ENCODE data around the gene CSNK1D. TPM values are rescaled to one million over a fixed set of nuclear protein-coding genes. Genes with fewer than 3 reads are reported as not detected.
A peak's percentile ranks its signal among the peaks of the same experiment; 100 is the strongest.

The CSNK1D gene
- total and polyA plus RNA-seq, 2 donors (not counting 1 experiment from before 2014, with no cell fraction given): 196 to 241 TPM

GRCh38 chr17:82321947-82322466, 48.5 kb upstream of the CSNK1D start:
- Mint-ChIP-seq H3K27ac (no peak overlapping the region), H3K4me3 (peak overlapping the region; percentile 29), H3K9me3 (ENCODE audit: insufficient read depth) (no peaks in the 10 kb centered on the region), H3K27me3 (no peaks in the 10 kb centered on the region), H3K4me1 (peaks cover 3% of the 10 kb centered on the region)
- Histone ChIP-seq H3K4me1 (ENCODE audit: control insufficient read depth in 2 of 2, insufficient read depth in 2 of 2, low read length in 2 of 2) (peaks cover 8 to 9% of the 10 kb centered on the region in 2 donors), H3K27ac (ENCODE audit: low read length in 2 of 2) (no peak overlapping the region), H3K36me3 (replicated peaks in 1 of 2; ENCODE audit: control extremely low read depth in 1 of 2, control insufficient read depth in 1 of 2, extremely low read depth in 1 of 2, insufficient read depth in 2 of 2, low read length in 1 of 2) (no peaks in the 10 kb centered on the region), H3K27me3 (replicated peaks in 1 of 4; ENCODE audit: control extremely low read depth in 1 of 4, control insufficient read depth in 3 of 4, insufficient read depth in 4 of 4, low read length in 3 of 4) (peaks cover 0 to 17% (median 4%) of the 10 kb centered on the region in 4 experiments), H3K9ac (ENCODE audit: low read length) (no peak overlapping the region), H2AFZ (ENCODE audit: insufficient read depth, low read depth, low read length, poor library complexity, severe bottlenecking) (no peak overlapping the region), H3K9me3 (ENCODE audit: control extremely low read depth in 1 of 3, control insufficient read depth in 2 of 3, insufficient read depth in 1 of 3, low read length in 2 of 3) (peaks cover 0 to 18% (median 0%) of the 10 kb centered on the region in 3 donors), H3K79me2 (ENCODE audit: control insufficient read depth, insufficient read depth, low read length) (no peaks in the 10 kb centered on the region), H3K4me2 (replicated peaks; ENCODE audit: low read depth, low read length, poor library complexity, severe bottlenecking) (peak overlapping the region; percentile 73), H3K4me3 (ENCODE audit: control extremely low read depth in 1 of 5, extremely low read depth in 1 of 5, insufficient read depth in 1 of 5, low read depth in 2 of 5, low read length in 4 of 5) (no peak overlapping the region), H4K20me1 (ENCODE audit: control insufficient read depth, insufficient read depth, low read length, poor library complexity, severe bottlenecking) (no peaks in the 10 kb centered on the region)
- TF ChIP-seq CTCF (IDR thresholded peaks at IDR 0.05) (no peak), EZH2 (IDR thresholded peaks at IDR 0.05; ENCODE audit: borderline replicate concordance, insufficient read depth, low read depth, low read length, poor library complexity, severe bottlenecking) (no peak)
- DNase-seq (peak; percentile 32), ATAC-seq (ENCODE audit: low read depth) (no peak)
- CTCF ChIA-PET: interaction anchor here (1.2 to 6.7 kb wide), 5 partner anchors 9 to 117 kb away, joined by 3 to 68 read pairs (median 25); no protein-coding TSS in a partner anchor
- 75% methylated on average over 11 of the region's 21 CpGs for WGBS (ENCODE audit: insufficient coverage)
- intact Hi-C loops (cut with micrococcal nuclease): loop anchor here (1.0 kb wide), 5 partner anchors 21 to 116 kb away; partner anchors contain the start of gene CSNK1D
- POLR2A ChIA-PET: no interaction called here

Measured in B cell (primary cell).